ENCODE results near the gene ZNF397.
"Not testable (repeated sequence)": the region's sequence is repeated elsewhere in the genome, so short reads cannot be mapped to it uniquely, and the experiment has no call there.

The ZNF397 gene

DNA sequence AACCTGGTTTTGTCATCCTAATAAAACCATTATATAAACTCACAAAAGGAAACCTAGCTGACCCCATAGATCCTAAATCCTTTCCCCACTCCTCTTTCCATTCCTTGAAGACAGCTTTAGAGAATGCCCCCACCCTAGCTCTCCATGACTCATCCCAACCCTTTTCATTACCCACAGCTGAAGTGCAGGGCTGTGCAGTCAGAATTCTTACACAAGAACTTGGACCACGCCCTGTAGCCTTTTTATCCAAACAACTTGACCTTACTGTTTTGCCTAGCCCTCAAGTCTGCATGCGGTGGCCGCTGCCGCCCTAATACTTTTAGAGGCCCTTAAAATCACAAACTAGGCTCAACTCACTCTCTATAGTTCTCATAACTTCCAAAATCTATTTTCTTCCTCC lies 21.5 kb upstream of the ZNF397 start:
- H3K36me3 ChIP-seq (ENCODE audit: low read length) = not testable (repeated sequence)

DNA sequence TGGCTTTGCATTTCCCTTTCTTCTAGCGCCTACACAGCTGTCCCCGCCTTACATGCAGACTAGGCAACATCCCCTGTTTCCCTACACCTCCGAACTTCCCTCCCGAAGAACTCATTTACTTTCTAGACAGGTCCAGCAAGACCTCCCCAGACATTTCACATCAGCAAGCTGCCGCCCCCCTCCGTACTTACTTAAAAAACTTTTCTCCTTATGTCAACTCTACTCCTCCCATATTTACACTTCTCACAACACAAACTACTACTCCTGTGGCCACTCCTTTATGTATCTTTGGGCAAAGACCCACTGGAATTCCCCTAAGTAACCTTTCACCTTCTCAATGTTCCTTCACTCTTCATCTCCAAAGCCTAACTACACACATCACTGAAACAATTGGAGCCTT lies 20.4 kb upstream of the ZNF397 start:
- no peak overlapping the region for H3K4me3 ChIP-seq (ENCODE audit: insufficient read depth, low read length, poor library complexity, severe bottlenecking)
- H2AFZ ChIP-seq (ENCODE audit: low read depth, low read length, severe bottlenecking) = no peak overlapping the region
- no peaks in the 10 kb centered on the region for H4K20me1 ChIP-seq (ENCODE audit: low read depth, low read length)
- no peaks in the 10 kb centered on the region for H3K27me3 ChIP-seq (ENCODE audit: low read length)
- no peak overlapping the region for H3K4me2 ChIP-seq (ENCODE audit: low read depth, low read length, poor library complexity, severe bottlenecking)
- H3K9me3 ChIP-seq (ENCODE audit: insufficient read depth, low read length) = no peaks in the 10 kb centered on the region
- no peaks in the 10 kb centered on the region for H3K9me2 ChIP-seq (replicated peaks; ENCODE audit: insufficient read depth, low read length)
- no peaks in the 10 kb centered on the region for H3K36me3 ChIP-seq (ENCODE audit: low read length)
- H3K9ac ChIP-seq (ENCODE audit: low read length) = no peak overlapping the region
- no peak overlapping the region for H3K27ac ChIP-seq (ENCODE audit: low read depth, low read length)
- TF ChIP-seq, protein P1, sequence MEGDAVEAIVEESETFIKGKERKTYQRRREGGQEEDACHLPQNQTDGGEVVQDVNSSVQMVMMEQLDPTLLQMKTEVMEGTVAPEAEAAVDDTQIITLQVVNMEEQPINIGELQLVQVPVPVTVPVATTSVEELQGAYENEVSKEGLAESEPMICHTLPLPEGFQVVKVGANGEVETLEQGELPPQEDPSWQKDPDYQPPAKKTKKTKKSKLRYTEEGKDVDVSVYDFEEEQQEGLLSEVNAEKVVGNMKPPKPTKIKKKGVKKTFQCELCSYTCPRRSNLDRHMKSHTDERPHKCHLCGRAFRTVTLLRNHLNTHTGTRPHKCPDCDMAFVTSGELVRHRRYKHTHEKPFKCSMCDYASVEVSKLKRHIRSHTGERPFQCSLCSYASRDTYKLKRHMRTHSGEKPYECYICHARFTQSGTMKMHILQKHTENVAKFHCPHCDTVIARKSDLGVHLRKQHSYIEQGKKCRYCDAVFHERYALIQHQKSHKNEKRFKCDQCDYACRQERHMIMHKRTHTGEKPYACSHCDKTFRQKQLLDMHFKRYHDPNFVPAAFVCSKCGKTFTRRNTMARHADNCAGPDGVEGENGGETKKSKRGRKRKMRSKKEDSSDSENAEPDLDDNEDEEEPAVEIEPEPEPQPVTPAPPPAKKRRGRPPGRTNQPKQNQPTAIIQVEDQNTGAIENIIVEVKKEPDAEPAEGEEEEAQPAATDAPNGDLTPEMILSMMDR (IDR thresholded peaks at IDR 0.05; ENCODE audit: insufficient read depth, low read length, poor library complexity, severe bottlenecking) = no peak
- no peak for TF ChIP-seq EZH2phosphoT487 (conservative IDR thresholded peaks at IDR 0.05; ENCODE audit: low read length)
- H3F3A ChIP-seq (ENCODE audit: insufficient read depth) = no peaks in the 10 kb centered on the region
- H3K79me2 ChIP-seq (ENCODE audit: insufficient read depth, low read length) = no peaks in the 10 kb centered on the region

More for the DNA sequence above, 21.5 kb upstream of the ZNF397 start:
- not testable (repeated sequence) for H2AFZ ChIP-seq (ENCODE audit: low read depth, low read length, severe bottlenecking); H3K27me3 ChIP-seq (ENCODE audit: low read length); H3F3A ChIP-seq (ENCODE audit: insufficient read depth); H4K20me1 ChIP-seq (ENCODE audit: low read depth, low read length); H3K4me3 ChIP-seq (ENCODE audit: insufficient read depth, low read length, poor library complexity, severe bottlenecking); H3K9ac ChIP-seq (ENCODE audit: low read length); H3K9me2 ChIP-seq (replicated peaks; ENCODE audit: insufficient read depth, low read length); H3K27ac ChIP-seq (ENCODE audit: low read depth, low read length); H3K79me2 ChIP-seq (ENCODE audit: insufficient read depth, low read length); H3K4me2 ChIP-seq (ENCODE audit: low read depth, low read length, poor library complexity, severe bottlenecking); H3K9me3 ChIP-seq (ENCODE audit: insufficient read depth, low read length)

DNA sequence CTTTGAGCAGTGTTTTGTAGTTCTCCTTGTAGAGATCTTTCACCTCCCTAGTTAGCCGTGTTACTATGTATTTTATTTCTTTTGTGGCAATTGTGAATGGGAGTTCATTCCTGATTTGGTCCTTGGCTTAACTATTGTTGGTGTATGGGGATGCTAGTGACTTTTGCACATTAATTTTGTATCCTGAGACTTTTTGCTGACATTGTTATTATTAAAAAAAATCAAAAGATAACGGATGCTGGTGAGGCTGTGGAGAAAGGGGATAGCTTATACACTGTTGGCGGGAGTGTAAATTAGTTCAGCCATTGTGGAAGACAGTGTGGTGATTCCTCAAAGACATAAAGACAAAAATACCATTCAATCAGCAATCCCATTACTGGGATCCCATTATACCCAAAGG lies 17.0 kb upstream of the ZNF397 start:
- no peaks in the 10 kb centered on the region for H3K9me2 ChIP-seq (replicated peaks; ENCODE audit: insufficient read depth, low read length)
- H3K9ac ChIP-seq (ENCODE audit: low read length) = no peak overlapping the region
- no peak overlapping the region for H3K4me3 ChIP-seq (ENCODE audit: insufficient read depth, low read length, poor library complexity, severe bottlenecking)
- no peaks in the 10 kb centered on the region for H3F3A ChIP-seq (ENCODE audit: insufficient read depth)
- H3K9me3 ChIP-seq (ENCODE audit: insufficient read depth, low read length) = no peaks in the 10 kb centered on the region
- H2AFZ ChIP-seq (ENCODE audit: low read depth, low read length, severe bottlenecking) = no peak overlapping the region
- no peaks in the 10 kb centered on the region for H3K79me2 ChIP-seq (ENCODE audit: insufficient read depth, low read length)
- no peak for TF ChIP-seq EZH2phosphoT487 (conservative IDR thresholded peaks at IDR 0.05; ENCODE audit: low read length)
- TF ChIP-seq, protein P1 (IDR thresholded peaks at IDR 0.05; ENCODE audit: insufficient read depth, low read length, poor library complexity, severe bottlenecking) = no peak
- H3K4me2 ChIP-seq (ENCODE audit: low read depth, low read length, poor library complexity, severe bottlenecking) = no peak overlapping the region
- H4K20me1 ChIP-seq (ENCODE audit: low read depth, low read length) = no peaks in the 10 kb centered on the region
- H3K27me3 ChIP-seq (ENCODE audit: low read length) = no peaks in the 10 kb centered on the region
- H3K36me3 ChIP-seq (ENCODE audit: low read length) = no peaks in the 10 kb centered on the region
- H3K27ac ChIP-seq (ENCODE audit: low read depth, low read length) = no peak overlapping the region

DNA sequence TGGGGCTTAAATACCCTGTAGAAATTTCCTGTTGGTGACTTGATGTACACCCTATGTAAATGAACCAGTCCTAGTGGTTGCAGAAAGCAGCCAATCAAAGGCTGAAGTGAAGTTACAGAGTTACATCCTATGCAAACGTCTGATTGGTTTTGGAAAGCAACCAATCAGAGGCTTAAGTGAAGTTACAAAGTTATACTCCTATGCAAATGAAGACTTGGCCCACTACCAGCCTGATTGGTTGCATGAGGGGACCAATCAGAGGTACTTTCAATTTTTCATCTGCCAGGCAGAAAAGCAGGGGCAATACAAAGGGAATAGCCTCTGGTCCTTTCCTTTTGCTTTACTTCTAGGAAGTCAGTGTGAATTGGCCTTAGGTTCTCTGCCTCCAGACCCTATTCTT lies 13.6 kb upstream of the ZNF397 start:
- TF ChIP-seq, protein P1 (IDR thresholded peaks at IDR 0.05; ENCODE audit: insufficient read depth, low read length, poor library complexity, severe bottlenecking) = no peak
- no peak for TF ChIP-seq EZH2phosphoT487 (conservative IDR thresholded peaks at IDR 0.05; ENCODE audit: low read length)
- no peak overlapping the region for H3K27ac ChIP-seq (ENCODE audit: low read depth, low read length)
- no peak overlapping the region for H3K9ac ChIP-seq (ENCODE audit: low read length)
- no peaks in the 10 kb centered on the region for H3K36me3 ChIP-seq (ENCODE audit: low read length)
- H4K20me1 ChIP-seq (ENCODE audit: low read depth, low read length) = no peaks in the 10 kb centered on the region
- H3K27me3 ChIP-seq (ENCODE audit: low read length) = no peaks in the 10 kb centered on the region
- H3K9me2 ChIP-seq (replicated peaks; ENCODE audit: insufficient read depth, low read length) = no peaks in the 10 kb centered on the region
- H3K4me2 ChIP-seq (ENCODE audit: low read depth, low read length, poor library complexity, severe bottlenecking) = no peak overlapping the region
- H3K4me3 ChIP-seq (ENCODE audit: insufficient read depth, low read length, poor library complexity, severe bottlenecking) = no peak overlapping the region
- H3K79me2 ChIP-seq (ENCODE audit: insufficient read depth, low read length) = no peaks in the 10 kb centered on the region
- H2AFZ ChIP-seq (ENCODE audit: low read depth, low read length, severe bottlenecking) = no peak overlapping the region
- no peaks in the 10 kb centered on the region for H3K9me3 ChIP-seq (ENCODE audit: insufficient read depth, low read length)
- no peaks in the 10 kb centered on the region for H3F3A ChIP-seq (ENCODE audit: insufficient read depth)
